Lower leg skin (tissue), 4 donors: ENCODE results near the gene CSF1R. TPM values are rescaled to one million over a fixed set of nuclear protein-coding genes. Genes with fewer than 3 reads are reported as not detected.

Experiments
- DNase-seq, 2 donors: peaks; one replicate each; pipeline ENCODE4 v3.0.0-alpha.2; 2019; ENCODE audit warnings: low spot score in 2 of 2
- H3K4me3 ChIP-seq: fragments of 200-600 bp; sonication (generic); 2 replicates; pipeline ENCODE4 v1.5.1; 2017; ENCODE audit warnings: mild to moderate bottlenecking, low read depth; ENCODE audit not compliant: poor library complexity, severe bottlenecking
- POLR2A ChIP-seq, 2 donors: fragments of 450-650 bp; IDR thresholded peaks; one replicate each; pipeline ENCODE4 v1.6.1; 2016 to 2017; ENCODE audit warnings: antibody characterized with exemption in 2 of 2, mild to moderate bottlenecking in 1 of 2, moderate library complexity in 1 of 2
- WGBS, 2 donors: methylation state at CpG; one replicate each; pipeline ENCODE4 v1.1.5; 2018; 5-methylcytosine and 5-hydroxymethylcytosine counted together
- intact Hi-C: fragments of 100-400 bp; cut with DNase I; formaldehyde crosslinking; loops from one replicate; pipeline ENCODE4 v1.15.0; 2023; ENCODE audit warnings: low total_unique reads
- total RNA-seq, 4 donors: library from RNA; depleted of rRNA; stranded (reverse); fragments of >200 nt; gene quantifications; one replicate each; pipeline ENCODE4 v1.1.0, GENCODE V29; 2016
- TF ChIP-seq, protein P1 (sequence below), 3 donors: fragments of 450-650 bp; IDR thresholded peaks; one replicate each; pipeline ENCODE4 v1.5.1; 2016; ENCODE audit warnings: antibody characterized with exemption in 3 of 3, mild to moderate bottlenecking in 3 of 3, moderate library complexity in 2 of 3

The CSF1R gene
- total RNA-seq, 4 donors from 2014 or later = 17.9 to 27.3 (median 23.9) TPM

DNA sequence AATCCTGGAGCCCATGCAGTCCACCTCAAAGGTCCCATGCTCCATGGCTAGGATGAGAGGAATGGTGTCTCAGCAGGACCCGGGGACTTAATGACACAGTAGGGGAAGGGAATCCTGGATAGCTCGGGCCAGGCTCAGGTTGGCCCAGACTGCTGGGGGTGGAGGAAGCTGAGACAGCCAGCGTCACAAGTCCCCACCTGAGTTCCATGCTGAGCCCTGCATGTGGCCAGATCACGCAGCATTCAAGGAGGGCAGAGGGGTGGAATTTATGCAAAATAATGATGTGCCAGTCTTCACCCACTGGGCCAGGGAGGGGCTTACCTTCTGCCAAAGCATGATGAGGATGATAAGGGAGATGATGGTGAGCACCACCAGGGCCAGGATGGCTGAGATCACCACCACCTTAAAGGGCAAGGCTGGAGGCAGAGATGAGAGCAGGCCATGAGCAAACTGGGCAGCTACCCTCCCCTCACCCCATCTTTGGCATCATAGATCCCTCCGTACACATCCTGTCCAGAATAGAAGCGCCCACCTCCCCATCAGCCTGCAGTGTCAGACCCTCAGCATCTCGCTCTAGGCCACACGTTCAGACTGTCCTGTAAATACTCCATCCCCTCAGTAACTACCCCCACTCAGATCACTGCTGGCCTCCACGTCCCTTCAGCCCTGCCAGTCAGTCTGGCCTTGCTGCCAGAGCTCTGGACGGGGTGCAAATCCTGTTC is 40.0 kb upstream of the CSF1R start:
- DNase-seq = no peak
- H3K4me3 ChIP-seq = no peak overlapping the region
- WGBS, 2 donors = 84 to 88% methylated on average over 10 of the region's 10 CpGs
- intact Hi-C loops = no loop called here
- TF ChIP-seq POLR2A (IDR thresholded peaks at IDR 0.05) = no peak
- TF ChIP-seq, protein P1, sequence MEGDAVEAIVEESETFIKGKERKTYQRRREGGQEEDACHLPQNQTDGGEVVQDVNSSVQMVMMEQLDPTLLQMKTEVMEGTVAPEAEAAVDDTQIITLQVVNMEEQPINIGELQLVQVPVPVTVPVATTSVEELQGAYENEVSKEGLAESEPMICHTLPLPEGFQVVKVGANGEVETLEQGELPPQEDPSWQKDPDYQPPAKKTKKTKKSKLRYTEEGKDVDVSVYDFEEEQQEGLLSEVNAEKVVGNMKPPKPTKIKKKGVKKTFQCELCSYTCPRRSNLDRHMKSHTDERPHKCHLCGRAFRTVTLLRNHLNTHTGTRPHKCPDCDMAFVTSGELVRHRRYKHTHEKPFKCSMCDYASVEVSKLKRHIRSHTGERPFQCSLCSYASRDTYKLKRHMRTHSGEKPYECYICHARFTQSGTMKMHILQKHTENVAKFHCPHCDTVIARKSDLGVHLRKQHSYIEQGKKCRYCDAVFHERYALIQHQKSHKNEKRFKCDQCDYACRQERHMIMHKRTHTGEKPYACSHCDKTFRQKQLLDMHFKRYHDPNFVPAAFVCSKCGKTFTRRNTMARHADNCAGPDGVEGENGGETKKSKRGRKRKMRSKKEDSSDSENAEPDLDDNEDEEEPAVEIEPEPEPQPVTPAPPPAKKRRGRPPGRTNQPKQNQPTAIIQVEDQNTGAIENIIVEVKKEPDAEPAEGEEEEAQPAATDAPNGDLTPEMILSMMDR (IDR thresholded peaks at IDR 0.05) = no peak

DNA sequence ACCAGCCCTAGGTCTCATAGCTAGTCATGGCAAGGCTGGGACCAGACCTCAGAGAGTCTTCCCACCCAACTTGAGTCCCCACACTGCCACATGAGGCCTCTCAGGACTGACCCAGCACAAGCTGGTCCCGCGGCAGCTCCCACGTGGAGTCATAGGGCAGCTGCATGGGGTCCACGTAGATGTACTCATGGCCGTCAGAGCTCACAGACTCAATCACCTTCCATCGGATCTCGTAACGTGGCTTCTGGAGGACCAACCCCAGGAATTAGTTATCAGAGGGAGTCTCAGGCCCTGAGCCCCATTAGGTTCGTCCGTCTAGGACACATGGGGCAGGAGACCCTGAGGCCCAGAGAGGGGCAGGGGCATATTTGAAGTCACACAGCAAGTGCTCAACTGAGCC is 39.0 kb upstream of the CSF1R start:
- WGBS, 2 donors = 95% methylated on average over 10 of the region's 10 CpGs
- DNase-seq = no peak
- H3K4me3 ChIP-seq = no peak overlapping the region
- no peak for TF ChIP-seq POLR2A (IDR thresholded peaks at IDR 0.05)
- TF ChIP-seq, protein P1 (IDR thresholded peaks at IDR 0.05) = no peak
- intact Hi-C loops = no loop called here

DNA sequence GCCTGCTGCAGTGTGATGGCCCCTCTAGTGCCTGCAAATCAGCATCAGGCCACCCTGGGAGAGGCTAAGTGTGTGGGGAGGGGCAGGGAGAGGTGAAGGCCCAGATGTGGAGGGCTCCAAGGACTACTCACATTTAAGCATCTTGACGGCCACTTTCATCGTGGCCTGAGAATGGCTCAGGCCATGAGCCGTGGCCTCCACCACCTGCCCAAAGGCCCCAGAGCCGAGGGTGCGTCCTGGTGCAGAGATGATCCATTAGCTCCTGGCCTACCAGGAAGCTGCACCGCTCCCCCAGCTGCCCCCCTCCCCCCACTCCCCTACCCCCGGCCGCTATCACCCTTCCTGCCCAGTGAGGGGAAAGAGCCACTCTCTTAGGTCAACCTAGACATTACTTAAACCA is 38.2 kb upstream of the CSF1R start:
- no peak overlapping the region for H3K4me3 ChIP-seq
- intact Hi-C loops = no loop called here
- 88 to 90% methylated on average over 8 of the region's 8 CpGs for WGBS, 2 donors
- DNase-seq = no peak
- TF ChIP-seq, protein P1 (IDR thresholded peaks at IDR 0.05) = no peak
- no peak for TF ChIP-seq POLR2A (IDR thresholded peaks at IDR 0.05)

DNA sequence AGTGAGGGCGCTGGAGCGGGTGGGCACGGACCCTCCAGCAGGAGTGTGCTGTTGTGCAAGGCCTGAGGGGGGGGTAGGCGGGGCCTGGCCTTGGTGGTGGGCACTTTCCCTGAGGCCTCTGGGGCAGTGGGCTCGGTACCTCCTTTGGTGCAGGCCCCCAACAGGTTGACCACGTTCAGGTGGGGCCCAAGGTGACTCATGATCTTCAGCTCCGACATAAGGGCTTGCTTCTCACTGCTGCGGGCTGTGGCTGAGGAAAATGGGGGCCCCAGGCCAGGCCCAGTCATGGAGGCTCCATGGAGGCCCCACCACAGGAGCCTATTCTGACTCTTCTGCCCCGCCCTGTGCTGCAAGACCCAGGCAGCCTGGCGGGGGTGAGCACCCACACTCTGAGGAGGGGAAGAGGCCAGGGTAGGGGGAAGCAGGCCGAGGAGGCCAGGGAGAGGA is 37.8 kb upstream of the CSF1R start:
- no peak for DNase-seq
- TF ChIP-seq, protein P1 (IDR thresholded peaks at IDR 0.05) = no peak
- TF ChIP-seq POLR2A (IDR thresholded peaks at IDR 0.05) = no peak
- intact Hi-C loops = no loop called here
- H3K4me3 ChIP-seq = no peak overlapping the region
- WGBS, 2 donors = 79 to 86% methylated on average over 7 to 11 of the region's 11 CpGs

DNA sequence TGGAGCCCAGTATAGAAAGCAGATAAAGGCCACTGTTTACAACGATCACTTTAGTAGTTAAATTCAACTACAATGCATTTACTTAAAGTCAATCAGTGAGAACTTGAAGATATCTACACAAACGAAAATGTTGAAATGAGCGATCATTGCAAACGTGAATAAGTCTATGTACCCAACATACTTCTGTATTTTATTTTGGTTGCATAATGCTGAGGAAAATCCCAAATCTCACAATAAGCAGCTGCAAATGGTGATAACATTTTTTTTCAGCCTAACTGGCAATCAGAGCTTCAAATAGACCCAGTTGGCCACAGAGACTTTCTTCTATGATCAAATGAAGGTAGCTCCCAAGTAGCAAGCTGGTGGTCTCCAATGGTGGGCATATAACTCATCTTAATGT is 37.2 kb upstream of the CSF1R start:
- intact Hi-C loops = no loop called here
- no peak for TF ChIP-seq POLR2A (IDR thresholded peaks at IDR 0.05)
- TF ChIP-seq, protein P1 (IDR thresholded peaks at IDR 0.05) = no peak
- 77 to 79% methylated on average over 4 of the region's 4 CpGs for WGBS, 2 donors

More for the DNA sequence above, 37.2 kb upstream of the CSF1R start:
- no peak for DNase-seq
- H3K4me3 ChIP-seq = no peak overlapping the region
